Esophagus muscularis mucosa (tissue), 4 donors: ENCODE data around the gene SLC37A1. TPM values are rescaled to one million over a fixed set of nuclear protein-coding genes. Genes with fewer than 3 reads are reported as not detected.

ENCODE experiments used
- DNase-seq: peaks from one replicate; pipeline ENCODE4 v3.0.0-alpha.2; 2017; ENCODE audit errors: extremely low spot score
- H3K27ac ChIP-seq, 4 donors: fragments of 200-600 bp; sonication (generic); replicated peaks in 1 of 4; 1 replicate in 3 of 4; 2 replicates in 1 of 4; pipeline ENCODE4 v1.5.1; 2016 to 2019; ENCODE audit warnings: mild to moderate bottlenecking in 1 of 4
- H3K27me3 ChIP-seq, 4 donors: fragments of 200-600 bp; sonication (generic); one replicate each; pipeline versions ENCODE4 v1.5.1 to v1.6.0; 2016 to 2019
- H3K36me3 ChIP-seq, 4 donors: fragments of 200-600 bp; sonication (generic); one replicate each; pipeline ENCODE4 v1.5.1; 2016 to 2019
- H3K4me1 ChIP-seq, 4 donors: fragments of 200-600 bp; sonication (generic); one replicate each; pipeline ENCODE4 v1.5.1; 2016 to 2019
- H3K4me3 ChIP-seq, 4 donors: fragments of 200-600 bp; sonication (generic); 1 replicate in 2 of 4; 2 replicates in 2 of 4; pipeline ENCODE4 v1.5.1; 2016 to 2019; ENCODE audit warnings: mild to moderate bottlenecking in 4 of 4, moderate library complexity in 1 of 4
- H3K9me3 ChIP-seq, 4 donors: fragments of 200-600 bp; sonication (generic); 1 replicate in 3 of 4; 2 replicates in 1 of 4; pipeline ENCODE4 v1.5.1; 2016 to 2019
- EP300 ChIP-seq: sonication (generic); formaldehyde crosslinking; IDR thresholded peaks from one replicate; pipeline ENCODE4 v1.6.1; 2017; ENCODE audit warnings: antibody characterized with exemption
- POLR2A ChIP-seq: fragments of 450-650 bp; IDR thresholded peaks from one replicate; pipeline ENCODE4 v1.6.1; 2017; ENCODE audit warnings: antibody characterized with exemption, moderate library complexity, mild to moderate bottlenecking, low read depth
- POLR2AphosphoS5 ChIP-seq, 2 donors: sonication (generic); formaldehyde crosslinking; IDR thresholded peaks; one replicate each; pipeline ENCODE4 v1.6.1; 2017; ENCODE audit warnings: antibody characterized with exemption in 2 of 2
- WGBS: methylation state at CpG from one replicate; pipeline ENCODE4 v1.1.5; 2018; 5-methylcytosine and 5-hydroxymethylcytosine counted together
- intact Hi-C: fragments of 100-400 bp; cut with DNase I; formaldehyde crosslinking; loops from one replicate; pipeline ENCODE4 v1.15.1; 2023
- total RNA-seq, 4 donors: library from RNA; depleted of rRNA; stranded (reverse); fragments of >200 nt; gene quantifications; one replicate each; pipeline versions ENCODE4 v1.1.0 to v1.2.1, GENCODE V29; 2016
- TF ChIP-seq, protein P1 (sequence below), 3 experiments: fragments of 200-600 bp in 2 of 3; fragments of 450-650 bp in 1 of 3; sonication (generic) in 2 of 3; IDR thresholded peaks; one replicate each; pipeline ENCODE4 v1.5.1; 2017 to 2019; ENCODE audit warnings: antibody characterized with exemption in 3 of 3, mild to moderate bottlenecking in 2 of 3, moderate library complexity in 1 of 3

Gene SLC37A1
- total RNA-seq, 4 donors from 2014 or later = 5.4 to 11.1 (median 7.1) TPM

GRCh38 chr21:42562816-42563215 is 49.2 kb downstream of the SLC37A1 start:
- intact Hi-C loops = no loop called here
- no peaks in the 10 kb centered on the region for H3K27me3 ChIP-seq
- no peaks in the 10 kb centered on the region for H3K9me3 ChIP-seq
- no peak for DNase-seq
- H3K4me3 ChIP-seq = no peak overlapping the region
- H3K27ac ChIP-seq = no peak overlapping the region
- TF ChIP-seq POLR2A (no peak), EP300 (no peak), POLR2AphosphoS5 (IDR thresholded peaks at IDR 0.05) (no peak)
- TF ChIP-seq, protein P1, sequence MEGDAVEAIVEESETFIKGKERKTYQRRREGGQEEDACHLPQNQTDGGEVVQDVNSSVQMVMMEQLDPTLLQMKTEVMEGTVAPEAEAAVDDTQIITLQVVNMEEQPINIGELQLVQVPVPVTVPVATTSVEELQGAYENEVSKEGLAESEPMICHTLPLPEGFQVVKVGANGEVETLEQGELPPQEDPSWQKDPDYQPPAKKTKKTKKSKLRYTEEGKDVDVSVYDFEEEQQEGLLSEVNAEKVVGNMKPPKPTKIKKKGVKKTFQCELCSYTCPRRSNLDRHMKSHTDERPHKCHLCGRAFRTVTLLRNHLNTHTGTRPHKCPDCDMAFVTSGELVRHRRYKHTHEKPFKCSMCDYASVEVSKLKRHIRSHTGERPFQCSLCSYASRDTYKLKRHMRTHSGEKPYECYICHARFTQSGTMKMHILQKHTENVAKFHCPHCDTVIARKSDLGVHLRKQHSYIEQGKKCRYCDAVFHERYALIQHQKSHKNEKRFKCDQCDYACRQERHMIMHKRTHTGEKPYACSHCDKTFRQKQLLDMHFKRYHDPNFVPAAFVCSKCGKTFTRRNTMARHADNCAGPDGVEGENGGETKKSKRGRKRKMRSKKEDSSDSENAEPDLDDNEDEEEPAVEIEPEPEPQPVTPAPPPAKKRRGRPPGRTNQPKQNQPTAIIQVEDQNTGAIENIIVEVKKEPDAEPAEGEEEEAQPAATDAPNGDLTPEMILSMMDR (IDR thresholded peaks at IDR 0.05) = no peak
- no peaks in the 10 kb centered on the region for H3K4me1 ChIP-seq
- 94% methylated on average over 8 of the region's 8 CpGs for WGBS
- H3K36me3 ChIP-seq = peaks cover 13 to 84% (median 64%) of the 10 kb centered on the region in 4 donors

DNA sequence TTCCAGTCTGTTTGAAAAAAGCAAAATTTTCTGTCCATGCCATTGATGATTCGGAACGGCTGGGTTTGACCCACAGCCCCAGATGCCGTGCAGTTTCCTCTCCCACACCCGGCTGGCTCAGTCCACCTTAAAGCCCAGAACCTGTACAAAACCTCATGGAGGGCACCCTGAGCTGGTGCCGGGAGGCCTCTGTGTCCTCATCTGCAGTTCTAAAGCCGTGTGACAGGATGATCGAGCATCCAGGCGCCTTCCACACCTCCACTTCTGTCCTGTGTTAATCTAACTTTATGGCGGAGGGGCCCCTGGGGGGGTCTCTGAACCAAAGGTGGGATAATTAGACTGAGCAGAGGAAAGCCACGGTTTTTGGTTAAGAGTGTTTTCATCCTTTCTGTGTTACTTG is 49.6 kb downstream of the SLC37A1 start:
- no peaks in the 10 kb centered on the region for H3K27me3 ChIP-seq
- no peaks in the 10 kb centered on the region for H3K9me3 ChIP-seq
- TF ChIP-seq POLR2A = no peak
- TF ChIP-seq POLR2AphosphoS5 (IDR thresholded peaks at IDR 0.05) = no peak
- TF ChIP-seq, protein P1 (IDR thresholded peaks at IDR 0.05) = no peak
- TF ChIP-seq EP300 = no peak
- intact Hi-C loops = no loop called here
- H3K4me3 ChIP-seq = no peak overlapping the region
- peaks cover 13 to 84% (median 67%) of the 10 kb centered on the region in 4 donors for H3K36me3 ChIP-seq
- 90% methylated on average over 8 of the region's 10 CpGs for WGBS
- H3K27ac ChIP-seq = no peak overlapping the region
- H3K4me1 ChIP-seq = no peaks in the 10 kb centered on the region
- no peak for DNase-seq

GRCh38 chr21:42563686-42564085 is 50.0 kb downstream of the SLC37A1 start:
- Histone ChIP-seq H3K27me3 (no peaks in the 10 kb centered on the region), H3K4me1 (no peaks in the 10 kb centered on the region), H3K36me3 (peaks cover 13 to 84% (median 69%) of the 10 kb centered on the region in 4 donors), H3K4me3 (no peak overlapping the region), H3K27ac (no peak overlapping the region), H3K9me3 (no peaks in the 10 kb centered on the region)
- TF ChIP-seq POLR2A = no peak
- no peak for TF ChIP-seq EP300
- TF ChIP-seq, protein P1 (IDR thresholded peaks at IDR 0.05) = no peak
- TF ChIP-seq POLR2AphosphoS5 (IDR thresholded peaks at IDR 0.05) = no peak
- no peak for DNase-seq
- intact Hi-C loops = no loop called here
- 92% methylated on average over 12 of the region's 14 CpGs for WGBS

- H3K27ac ChIP-seq = no peak overlapping the region
- H3K4me3 ChIP-seq = no peak overlapping the region
- no peaks in the 10 kb centered on the region for H3K27me3 ChIP-seq
- no peak for DNase-seq
- H3K4me1 ChIP-seq = no peaks in the 10 kb centered on the region
- no peaks in the 10 kb centered on the region for H3K9me3 ChIP-seq
- peaks cover 13 to 84% (median 68%) of the 10 kb centered on the region in 4 donors for H3K36me3 ChIP-seq
- intact Hi-C loops = no loop called here
- WGBS = 92% methylated on average over 14 of the region's 17 CpGs
- no peak for TF ChIP-seq POLR2AphosphoS5 (IDR thresholded peaks at IDR 0.05)
- TF ChIP-seq EP300 = no peak
- TF ChIP-seq, protein P1 (IDR thresholded peaks at IDR 0.05) = no peak
- no peak for TF ChIP-seq POLR2A
These were observed 50.9 kb downstream of the SLC37A1 start for GRCh38 chr21:42564561-42564971.

DNA sequence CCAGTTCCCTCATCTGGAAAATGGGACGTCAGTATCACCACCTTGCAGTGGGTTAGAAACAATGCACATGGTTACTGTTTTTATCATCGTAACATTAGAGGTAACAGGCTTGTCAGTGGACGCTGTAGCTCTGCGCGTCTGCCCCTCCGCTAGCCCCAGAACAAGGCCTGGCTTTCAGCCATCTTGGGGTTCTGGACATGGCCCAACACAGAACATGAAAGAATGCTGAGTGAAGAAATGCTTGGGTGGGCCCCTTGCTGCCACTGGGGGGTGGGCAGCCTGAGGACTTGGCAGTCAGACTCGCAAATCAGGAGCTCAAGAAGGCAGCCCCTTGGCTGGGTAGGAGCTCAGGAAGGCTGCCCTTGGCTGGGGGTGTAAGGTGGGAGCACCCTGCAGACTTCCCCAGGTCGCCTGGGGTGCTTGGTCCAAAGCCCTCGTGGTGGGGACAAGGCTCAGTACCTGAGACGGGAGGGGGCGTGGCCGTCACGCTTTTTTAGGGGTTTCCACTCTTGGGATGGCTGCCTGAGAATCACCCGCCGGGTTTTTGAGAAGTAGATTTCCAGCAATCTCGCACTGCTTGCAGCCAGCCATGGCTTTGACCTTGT is 51.7 kb downstream of the SLC37A1 start:
- 92% methylated on average over 8 of the region's 16 CpGs for WGBS
- H3K36me3 ChIP-seq = peaks cover 13 to 80% (median 68%) of the 10 kb centered on the region in 4 donors

More for the DNA sequence above, 51.7 kb downstream of the SLC37A1 start:
- H3K4me1 ChIP-seq = no peaks in the 10 kb centered on the region
- no peaks in the 10 kb centered on the region for H3K9me3 ChIP-seq
- H3K27me3 ChIP-seq = no peaks in the 10 kb centered on the region
- no peak overlapping the region for H3K27ac ChIP-seq
- DNase-seq = no peak
- H3K4me3 ChIP-seq = no peak overlapping the region
- TF ChIP-seq POLR2AphosphoS5 (IDR thresholded peaks at IDR 0.05) = no peak
- no peak for TF ChIP-seq POLR2A
- TF ChIP-seq, protein P1 (IDR thresholded peaks at IDR 0.05) = no peak
- no peak for TF ChIP-seq EP300
- intact Hi-C loops = no loop called here
